Measurements from ENCODE around the gene MOCS1.

MOCS1 gene

DNA sequence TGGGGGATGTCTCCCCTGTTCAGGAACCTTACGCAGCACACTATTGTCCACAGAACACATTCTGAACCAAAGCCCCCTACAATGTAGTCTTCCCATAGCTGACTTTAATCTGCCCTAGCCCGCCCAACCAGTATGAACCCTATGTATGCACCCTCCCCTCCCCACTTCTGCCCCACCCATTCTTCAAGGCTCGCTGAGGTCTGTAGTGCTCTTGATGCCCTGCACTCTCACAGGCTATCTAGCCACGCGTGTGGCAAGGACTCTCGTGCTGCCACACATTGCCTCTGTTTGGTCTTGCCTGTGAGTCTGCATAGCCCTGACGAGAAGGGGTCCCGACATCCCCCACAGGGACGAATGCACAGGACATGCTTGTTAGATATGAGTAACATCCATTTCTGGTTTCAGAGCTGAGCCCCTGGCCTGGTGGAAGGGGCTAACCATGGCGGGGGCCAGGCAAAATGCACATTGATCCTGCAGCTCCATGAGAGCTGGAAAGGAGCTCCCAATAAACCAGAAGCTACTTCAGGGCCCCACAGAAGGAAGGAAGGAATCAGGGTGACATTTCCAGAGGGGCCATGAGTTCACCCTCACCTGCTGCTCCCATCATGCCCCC, 22.6 kb downstream of the MOCS1 start:
- no peak for DNase-seq (ENCODE audit: low read depth)
- no peak overlapping the region for H3K4me3 ChIP-seq (ENCODE audit: low read depth, low read length)
- TF ChIP-seq, protein P1, sequence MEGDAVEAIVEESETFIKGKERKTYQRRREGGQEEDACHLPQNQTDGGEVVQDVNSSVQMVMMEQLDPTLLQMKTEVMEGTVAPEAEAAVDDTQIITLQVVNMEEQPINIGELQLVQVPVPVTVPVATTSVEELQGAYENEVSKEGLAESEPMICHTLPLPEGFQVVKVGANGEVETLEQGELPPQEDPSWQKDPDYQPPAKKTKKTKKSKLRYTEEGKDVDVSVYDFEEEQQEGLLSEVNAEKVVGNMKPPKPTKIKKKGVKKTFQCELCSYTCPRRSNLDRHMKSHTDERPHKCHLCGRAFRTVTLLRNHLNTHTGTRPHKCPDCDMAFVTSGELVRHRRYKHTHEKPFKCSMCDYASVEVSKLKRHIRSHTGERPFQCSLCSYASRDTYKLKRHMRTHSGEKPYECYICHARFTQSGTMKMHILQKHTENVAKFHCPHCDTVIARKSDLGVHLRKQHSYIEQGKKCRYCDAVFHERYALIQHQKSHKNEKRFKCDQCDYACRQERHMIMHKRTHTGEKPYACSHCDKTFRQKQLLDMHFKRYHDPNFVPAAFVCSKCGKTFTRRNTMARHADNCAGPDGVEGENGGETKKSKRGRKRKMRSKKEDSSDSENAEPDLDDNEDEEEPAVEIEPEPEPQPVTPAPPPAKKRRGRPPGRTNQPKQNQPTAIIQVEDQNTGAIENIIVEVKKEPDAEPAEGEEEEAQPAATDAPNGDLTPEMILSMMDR (IDR thresholded peaks at IDR 0.05; ENCODE audit: low read depth, low read length): no peak
- TF ChIP-seq MYC (IDR thresholded peaks at IDR 0.05; ENCODE audit: low read depth, low read length) (no peak), POLR2A (IDR thresholded peaks at IDR 0.05; ENCODE audit: extremely low read depth, insufficient read length) (no peak)
- TF ChIP-seq, protein P2, sequence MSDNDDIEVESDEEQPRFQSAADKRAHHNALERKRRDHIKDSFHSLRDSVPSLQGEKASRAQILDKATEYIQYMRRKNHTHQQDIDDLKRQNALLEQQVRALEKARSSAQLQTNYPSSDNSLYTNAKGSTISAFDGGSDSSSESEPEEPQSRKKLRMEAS (IDR thresholded peaks at IDR 0.05; ENCODE audit: low read depth, low read length): no peak

DNA sequence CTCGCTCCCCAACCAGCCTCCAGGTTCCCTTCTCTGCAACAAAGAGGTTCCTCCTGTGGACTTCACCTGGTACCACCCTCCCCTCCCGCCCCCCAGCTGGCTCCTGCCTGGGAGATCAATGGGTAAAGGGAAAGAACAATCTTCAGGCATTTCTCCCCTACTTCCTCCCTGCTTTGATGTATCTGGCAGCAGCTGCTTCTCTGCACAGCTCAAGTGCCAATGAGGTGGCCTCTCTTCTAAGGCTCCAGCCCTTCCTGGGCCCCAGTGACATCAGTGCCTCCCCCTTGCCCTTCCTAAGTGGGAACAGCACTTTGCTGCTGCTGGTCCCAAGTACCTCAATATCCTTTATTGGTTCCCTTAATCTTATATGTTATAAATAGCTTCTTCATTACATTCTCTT, 23.5 kb downstream of the MOCS1 start:
- no peak for DNase-seq (ENCODE audit: low read depth)
- no peak overlapping the region for H3K4me3 ChIP-seq (ENCODE audit: low read depth, low read length)
- TF ChIP-seq, protein P2 (IDR thresholded peaks at IDR 0.05; ENCODE audit: low read depth, low read length): no peak
- TF ChIP-seq MYC (IDR thresholded peaks at IDR 0.05; ENCODE audit: low read depth, low read length) (no peak), POLR2A (IDR thresholded peaks at IDR 0.05; ENCODE audit: extremely low read depth, insufficient read length) (no peak)
- TF ChIP-seq, protein P1 (IDR thresholded peaks at IDR 0.05; ENCODE audit: low read depth, low read length): no peak

DNA sequence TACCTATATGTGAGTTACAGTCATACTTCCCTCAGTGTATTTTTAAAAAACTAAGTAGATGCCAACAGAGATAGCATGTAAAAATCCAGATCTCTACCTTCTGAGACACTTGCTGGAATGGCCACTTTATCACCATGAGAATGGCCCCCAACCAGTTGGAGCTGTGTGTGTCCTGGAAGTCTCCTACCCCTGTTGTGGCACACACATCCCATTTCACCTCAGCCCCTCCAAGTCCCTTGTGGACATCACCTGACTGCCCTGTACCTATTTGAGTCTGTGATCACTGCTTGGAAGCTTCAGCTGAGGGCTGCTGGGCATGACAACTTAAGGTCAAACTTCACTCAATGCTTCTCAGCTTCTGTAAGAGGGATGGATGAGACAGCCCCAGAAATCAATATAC, 24.1 kb downstream of the MOCS1 start:
- TF ChIP-seq POLR2A (IDR thresholded peaks at IDR 0.05; ENCODE audit: extremely low read depth, insufficient read length) (no peak), MYC (IDR thresholded peaks at IDR 0.05; ENCODE audit: low read depth, low read length) (no peak)
- TF ChIP-seq, protein P2 (IDR thresholded peaks at IDR 0.05; ENCODE audit: low read depth, low read length): no peak
- TF ChIP-seq, protein P1 (IDR thresholded peaks at IDR 0.05; ENCODE audit: low read depth, low read length): no peak
- no peak overlapping the region for H3K4me3 ChIP-seq (ENCODE audit: low read depth, low read length)
- DNase-seq (ENCODE audit: low read depth): no peak

DNA sequence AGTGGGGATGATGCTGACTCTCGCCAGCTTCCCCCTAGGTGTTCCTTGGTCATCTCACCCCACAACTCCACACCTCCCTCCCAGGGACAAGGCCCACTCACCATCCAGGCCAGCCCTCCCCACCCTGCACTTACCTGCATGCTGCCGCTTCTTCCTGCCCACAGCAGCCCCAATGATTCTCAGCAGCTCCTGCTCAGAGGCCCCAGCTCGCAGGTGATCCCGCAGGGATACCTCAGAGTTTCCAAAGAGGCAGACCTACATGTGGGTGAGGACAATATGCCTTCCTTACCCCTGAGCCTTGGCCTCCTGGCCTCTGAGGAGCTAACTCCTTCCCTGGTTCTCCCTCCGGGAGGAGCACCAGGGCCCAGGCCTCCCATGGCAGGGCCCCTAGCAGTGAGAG, 24.6 kb downstream of the MOCS1 start:
- TF ChIP-seq, protein P1 (IDR thresholded peaks at IDR 0.05; ENCODE audit: low read depth, low read length): no peak
- TF ChIP-seq, protein P2 (IDR thresholded peaks at IDR 0.05; ENCODE audit: low read depth, low read length): no peak
- TF ChIP-seq POLR2A (IDR thresholded peaks at IDR 0.05; ENCODE audit: extremely low read depth, insufficient read length) (no peak), MYC (IDR thresholded peaks at IDR 0.05; ENCODE audit: low read depth, low read length) (no peak)
- no peak for DNase-seq (ENCODE audit: low read depth)
- H3K4me3 ChIP-seq (ENCODE audit: low read depth, low read length): no peak overlapping the region

DNA sequence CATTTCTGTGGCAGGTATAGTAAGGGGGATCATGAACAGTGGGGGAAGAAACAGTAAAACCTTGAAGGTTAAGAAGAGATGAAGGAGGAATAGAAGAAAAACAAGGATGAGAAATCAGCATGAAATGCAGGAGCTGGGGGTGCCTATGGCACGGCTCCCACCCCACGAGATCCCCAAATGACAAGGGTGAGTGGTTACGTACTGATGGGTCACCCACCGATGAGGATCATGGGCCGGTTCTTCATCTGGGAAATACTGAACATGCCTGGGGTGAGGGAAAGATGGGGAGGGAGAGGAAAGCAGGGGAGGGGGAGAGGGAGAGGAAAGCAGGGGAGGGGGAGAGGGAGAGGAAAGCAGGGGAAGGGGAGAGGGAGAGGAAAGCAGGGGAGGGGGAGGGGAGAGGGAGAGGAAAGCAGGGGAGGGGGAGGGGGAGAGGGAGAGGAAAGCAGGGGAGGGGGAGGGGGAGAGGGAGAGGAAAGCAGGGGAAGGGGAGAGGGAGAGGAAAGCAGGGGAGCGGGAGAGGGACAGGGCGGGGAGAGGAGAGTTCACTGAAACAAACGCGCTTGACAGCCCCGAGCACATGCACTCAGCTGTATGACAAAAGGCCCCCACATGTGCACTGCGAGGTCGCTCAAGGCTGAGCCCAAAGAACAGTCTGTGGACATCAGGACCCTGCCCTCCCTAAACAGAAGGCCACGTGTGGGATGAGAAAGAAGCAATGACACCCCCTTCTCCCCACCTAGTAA, 25.3 kb downstream of the MOCS1 start:
- TF ChIP-seq POLR2A (IDR thresholded peaks at IDR 0.05; ENCODE audit: extremely low read depth, insufficient read length) (no peak), MYC (IDR thresholded peaks at IDR 0.05; ENCODE audit: low read depth, low read length) (no peak)
- TF ChIP-seq, protein P1 (IDR thresholded peaks at IDR 0.05; ENCODE audit: low read depth, low read length): no peak
- H3K4me3 ChIP-seq (ENCODE audit: low read depth, low read length): no peak overlapping the region
- DNase-seq (ENCODE audit: low read depth): no peak

All from NB4 (cell line).